Loucy (cell line): ENCODE measurements around the gene CPSF2.

Experiments used
- H2AFZ ChIP-seq: fragments of 200-600 bp; sonication (generic); 2 replicates; pipeline ENCODE4 v1.6.0; 2016; ENCODE audit warnings: antibody characterized with exemption, mild to moderate bottlenecking, low read length, moderate library complexity
- H3F3A ChIP-seq: fragments of 200-600 bp; 2 replicates; pipeline ENCODE4 v1.6.0; 2016; ENCODE audit warnings: antibody characterized with exemption, low read depth, mild to moderate bottlenecking
- H3K27me3 ChIP-seq: fragments of 200-600 bp; sonication (generic); 2 replicates; pipeline ENCODE4 v1.6.1; 2014; ENCODE audit warnings: low read length, mild to moderate bottlenecking; ENCODE audit not compliant: insufficient read depth, poor library complexity, severe bottlenecking
- H3K36me3 ChIP-seq: fragments of 200-600 bp; sonication (generic); 2 replicates; pipeline ENCODE4 v1.6.1; 2016; ENCODE audit warnings: low read length; ENCODE audit not compliant: insufficient read depth
- H3K4me1 ChIP-seq: fragments of 200-600 bp; sonication (generic); 2 replicates; pipeline ENCODE4 v1.5.1; 2014; ENCODE audit warnings: low read length, mild to moderate bottlenecking; ENCODE audit not compliant: insufficient read depth, poor library complexity, severe bottlenecking
- H3K4me2 ChIP-seq: fragments of 200-600 bp; sonication (generic); 2 replicates; pipeline ENCODE4 v1.6.0; 2014; ENCODE audit warnings: antibody characterized with exemption, low read length, low read depth, mild to moderate bottlenecking; ENCODE audit not compliant: poor library complexity, severe bottlenecking
- H3K4me3 ChIP-seq: fragments of 200-600 bp; sonication (generic); 2 replicates; pipeline ENCODE4 v1.5.1; 2014; ENCODE audit warnings: low read length, mild to moderate bottlenecking, mixed read lengths; ENCODE audit not compliant: poor library complexity, severe bottlenecking
- H3K79me2 ChIP-seq: fragments of 200-600 bp; sonication (generic); 2 replicates; pipeline ENCODE4 v1.6.1; 2014; ENCODE audit warnings: low read length; ENCODE audit not compliant: insufficient read depth
- H3K9ac ChIP-seq: fragments of 200-600 bp; sonication (generic); 2 replicates; pipeline ENCODE4 v1.6.0; 2014; ENCODE audit warnings: mild to moderate bottlenecking, low read depth, low read length, moderate library complexity; ENCODE audit not compliant: poor library complexity, severe bottlenecking
- H3K9me2 ChIP-seq: fragments of 200-600 bp; sonication (generic); replicated peaks from 2 replicates; pipeline ENCODE4 v1.6.1; 2016; ENCODE audit warnings: low read depth, low read length, mixed read lengths
- H3K9me3 ChIP-seq: fragments of 200-600 bp; sonication (generic); 2 replicates; pipeline ENCODE4 v1.6.1; 2014; ENCODE audit warnings: mild to moderate bottlenecking, antibody characterized with exemption, low read length, low read depth; ENCODE audit not compliant: insufficient read depth
- H4K20me1 ChIP-seq: fragments of 200-600 bp; sonication (generic); 2 replicates; pipeline ENCODE4 v1.6.0; 2014; ENCODE audit warnings: antibody characterized with exemption, low read length, mild to moderate bottlenecking; ENCODE audit not compliant: insufficient read depth, poor library complexity, severe bottlenecking
- CTCF ChIP-seq: fragments of 200-600 bp; sonication (generic); conservative IDR thresholded peaks from 2 replicates; pipeline ENCODE4 v1.5.1; 2014; ENCODE audit warnings: mild to moderate bottlenecking, antibody characterized with exemption, low read length
- EZH2phosphoT487 ChIP-seq: fragments of 200-600 bp; IDR thresholded peaks from 2 replicates; pipeline ENCODE4 v1.6.1; 2018; ENCODE audit warnings: antibody characterized with exemption, mild to moderate bottlenecking, moderate library complexity, borderline replicate concordance

The CPSF2 gene

GRCh38 chr14:92121670-92122350, at the start of gene CPSF2, which contains the start of gene NDUFB1:
CPSF2 (plus strand) TSS chr14:92121969; CDS start chr14:92130985, 9,016 bp downstream.
NDUFB1 (minus strand) TSS chr14:92121706; CDS start chr14:92117637, 4,069 bp downstream.
- Histone ChIP-seq H3K27me3 (no peaks in the 10 kb centered on the region), H3K4me3 (peak within 1 kb of the TSS; percentile 85), H3K79me2 (peaks cover 66% of the 10 kb centered on the region), H3K36me3 (no peaks in the 10 kb centered on the region), H3K9ac (peak within 1 kb of the TSS; percentile 90), H3F3A (no peaks in the 10 kb centered on the region), H3K9me2 (no peaks in the 10 kb centered on the region), H3K4me2 (peak within 1 kb of the TSS; percentile 83), H3K4me1 (peaks cover 36% of the 10 kb centered on the region), H4K20me1 (no peaks in the 10 kb centered on the region), H2AFZ (peak within 1 kb of the TSS; percentile 91), H3K9me3 (no peaks in the 10 kb centered on the region)
- no peak for TF ChIP-seq CTCF
- TF ChIP-seq EZH2phosphoT487, result no peak

- Histone ChIP-seq H3F3A (no peaks in the 10 kb centered on the region; the same call in 1 of the 2 replicates), H3K9ac (no peak overlapping the region), H3K79me2 (no peaks in the 10 kb centered on the region), H3K9me2 (no peaks in the 10 kb centered on the region), H2AFZ (no peak overlapping the region), H3K4me2 (no peak overlapping the region), H3K36me3 (peaks cover 60% of the 10 kb centered on the region), H3K4me1 (no peaks in the 10 kb centered on the region), H4K20me1 (no peaks in the 10 kb centered on the region), H3K9me3 (no peaks in the 10 kb centered on the region), H3K27me3 (no peaks in the 10 kb centered on the region), H3K4me3 (no peak overlapping the region)
- TF ChIP-seq CTCF (no peak), EZH2phosphoT487 (no peak)
Observed at GRCh38 chr14:92074555-92074954, 47.2 kb upstream of the CPSF2 start.

GRCh38 chr14:92088494-92088893, 33.3 kb upstream of the CPSF2 start:
- H3K9me2 ChIP-seq, result no peaks in the 10 kb centered on the region
- TF ChIP-seq CTCF, result no peak
- TF ChIP-seq EZH2phosphoT487, result no peak
- no peaks in the 10 kb centered on the region for H3F3A ChIP-seq
- H3K4me2 ChIP-seq, result no peak overlapping the region
- no peaks in the 10 kb centered on the region for H3K27me3 ChIP-seq
- H3K4me1 ChIP-seq, result no peaks in the 10 kb centered on the region
- H3K4me3 ChIP-seq, result no peak overlapping the region
- H3K79me2 ChIP-seq, result no peaks in the 10 kb centered on the region
- H3K9ac ChIP-seq, result no peak overlapping the region
- H2AFZ ChIP-seq, result no peak overlapping the region
- no peaks in the 10 kb centered on the region for H4K20me1 ChIP-seq
- no peaks in the 10 kb centered on the region for H3K9me3 ChIP-seq
- peaks cover 69% of the 10 kb centered on the region for H3K36me3 ChIP-seq
